GM12892 (cell line): ENCODE measurements around the gene MYO7B.

Experiments used
- DNase-seq: peaks from one replicate; pipeline ENCODE4 v3.0.0; 2011; ENCODE audit not compliant: insufficient read length
- FAIRE-seq: peaks from 2 replicates; lab custom pipeline; 2011; peaks lifted over from hg19 to GRCh38; lab: Jason Lieb, UNC
- POLR2A ChIP-seq: IDR thresholded peaks from 2 replicates; pipeline ENCODE4 v1.6.1; 2011; ENCODE audit warnings: low read depth, low read length, control low read depth
- POLR2AphosphoS5 ChIP-seq: IDR thresholded peaks from 2 replicates; pipeline ENCODE4 v1.6.1; 2011; ENCODE audit warnings: low read depth, low read length, control low read depth
- TAF1 ChIP-seq: IDR thresholded peaks from 2 replicates; pipeline ENCODE4 v1.6.1; 2011; ENCODE audit warnings: low read depth, mild to moderate bottlenecking, control low read depth, low read length, borderline replicate concordance

The MYO7B gene

DNA sequence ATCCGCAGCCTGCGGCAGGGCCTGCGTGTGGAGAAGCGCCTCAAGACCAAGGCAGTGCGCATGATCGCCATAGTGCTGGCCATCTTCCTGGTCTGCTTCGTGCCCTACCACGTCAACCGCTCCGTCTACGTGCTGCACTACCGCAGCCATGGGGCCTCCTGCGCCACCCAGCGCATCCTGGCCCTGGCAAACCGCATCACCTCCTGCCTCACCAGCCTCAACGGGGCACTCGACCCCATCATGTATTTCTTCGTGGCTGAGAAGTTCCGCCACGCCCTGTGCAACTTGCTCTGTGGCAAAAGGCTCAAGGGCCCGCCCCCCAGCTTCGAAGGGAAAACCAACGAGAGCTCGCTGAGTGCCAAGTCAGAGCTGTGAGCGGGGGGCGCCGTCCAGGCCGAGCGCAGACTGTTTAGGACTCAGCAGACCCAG lies 115.9 kb downstream of the MYO7B start:
- TF ChIP-seq TAF1 (no peak), POLR2A (no peak), POLR2AphosphoS5 (no peak)
- FAIRE-seq, result no peak

DNA sequence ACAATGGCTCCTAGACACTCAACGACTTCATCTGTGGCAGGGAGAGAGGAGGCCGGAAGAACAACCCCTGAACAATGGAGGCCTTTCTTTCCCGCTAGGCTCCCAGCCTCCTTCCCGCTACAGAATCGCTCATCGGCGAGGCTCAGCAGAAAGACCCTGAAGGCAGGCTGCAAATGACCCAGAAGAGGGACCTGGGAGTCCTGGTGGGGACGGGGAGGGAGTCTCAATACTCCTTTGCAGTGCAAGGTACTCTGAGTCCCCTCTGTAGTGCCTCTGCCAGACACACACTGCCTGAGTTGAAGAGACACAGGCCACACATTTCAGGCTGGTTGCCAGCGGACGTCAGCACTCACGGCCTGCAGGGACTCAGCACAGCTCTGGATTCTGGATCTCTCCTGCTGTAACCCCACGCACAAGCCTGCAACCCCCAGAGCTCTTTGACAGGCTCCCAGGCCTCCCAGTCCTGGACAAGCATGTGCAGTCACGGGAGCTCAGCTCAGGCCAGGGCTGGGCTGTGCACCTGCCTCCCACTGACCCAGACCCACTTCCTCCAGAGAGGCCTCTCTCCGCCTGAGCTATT lies 116.6 kb downstream of the MYO7B start:
- TF ChIP-seq POLR2AphosphoS5 (no peak), POLR2A (no peak), TAF1 (no peak)
- DNase-seq, result no peak
- FAIRE-seq, result no peak

More for the DNA sequence above, 115.9 kb downstream of the MYO7B start:
- DNase-seq, result no peak

DNA sequence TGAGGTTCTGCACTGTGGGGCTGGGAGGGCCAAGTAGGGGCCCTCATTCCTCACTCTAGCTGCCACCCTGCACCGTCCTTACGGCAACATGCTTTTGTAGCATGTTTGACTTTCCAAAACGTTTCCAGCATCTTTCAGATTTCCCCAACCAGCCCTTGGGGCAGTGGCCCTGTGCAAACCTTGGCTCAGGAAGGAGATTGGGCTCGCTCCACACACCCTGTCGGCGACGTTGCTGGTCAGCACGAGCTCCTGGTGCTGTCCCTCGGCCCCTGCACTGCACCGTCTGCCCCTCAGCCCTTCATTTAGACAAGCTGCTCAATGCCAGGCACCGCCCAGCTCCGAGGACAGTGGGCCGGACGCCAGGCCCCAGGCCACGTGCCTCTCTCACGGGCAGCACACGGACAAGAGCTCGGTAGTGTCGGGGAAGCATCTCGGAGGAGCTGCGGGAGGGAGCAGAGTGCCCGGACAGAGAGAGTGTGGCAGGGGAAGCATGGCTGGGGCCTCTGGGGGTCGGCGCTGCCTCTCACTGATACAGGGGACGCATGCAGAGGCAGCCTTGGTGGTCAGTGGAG lies 117.4 kb downstream of the MYO7B start:
- FAIRE-seq, result no peak
- DNase-seq, result no peak
- TF ChIP-seq POLR2AphosphoS5 (no peak), TAF1 (no peak), POLR2A (no peak)

DNA sequence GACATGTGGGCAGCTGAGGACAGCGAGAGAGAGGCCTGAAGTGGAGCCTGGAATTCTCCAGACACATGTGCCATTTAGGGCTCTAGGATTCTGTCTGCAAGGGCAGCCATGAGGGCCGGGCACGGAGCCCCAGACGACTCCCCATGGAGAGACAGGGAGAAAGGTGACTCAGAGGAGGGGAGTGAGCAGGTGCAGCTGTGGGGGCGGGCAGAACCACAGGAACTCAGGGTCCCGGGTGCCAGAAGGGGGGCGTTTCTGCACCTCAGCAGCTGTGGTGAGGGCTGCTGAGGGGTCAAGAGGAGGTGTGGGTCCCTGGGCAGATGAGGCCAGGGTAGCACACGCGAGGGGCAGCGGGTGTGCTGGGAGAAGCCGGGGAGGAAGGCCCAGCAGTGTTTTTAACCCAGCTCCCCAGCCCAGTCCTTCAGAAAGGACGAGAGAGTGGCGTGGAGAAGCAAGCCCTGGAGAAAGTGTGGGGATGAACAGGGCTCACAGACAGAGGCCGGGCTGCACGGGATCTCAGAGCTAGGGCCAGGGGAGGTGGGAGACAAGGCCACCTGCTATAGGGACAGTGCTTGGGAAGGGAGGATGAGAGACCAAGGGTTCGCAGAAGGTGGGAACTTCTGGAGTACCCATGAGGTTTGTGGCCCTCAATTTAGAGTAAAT lies 118.1 kb downstream of the MYO7B start:
- no peak for DNase-seq
- no peak for FAIRE-seq
- no peak for TF ChIP-seq POLR2A
- TF ChIP-seq TAF1, result no peak

DNA sequence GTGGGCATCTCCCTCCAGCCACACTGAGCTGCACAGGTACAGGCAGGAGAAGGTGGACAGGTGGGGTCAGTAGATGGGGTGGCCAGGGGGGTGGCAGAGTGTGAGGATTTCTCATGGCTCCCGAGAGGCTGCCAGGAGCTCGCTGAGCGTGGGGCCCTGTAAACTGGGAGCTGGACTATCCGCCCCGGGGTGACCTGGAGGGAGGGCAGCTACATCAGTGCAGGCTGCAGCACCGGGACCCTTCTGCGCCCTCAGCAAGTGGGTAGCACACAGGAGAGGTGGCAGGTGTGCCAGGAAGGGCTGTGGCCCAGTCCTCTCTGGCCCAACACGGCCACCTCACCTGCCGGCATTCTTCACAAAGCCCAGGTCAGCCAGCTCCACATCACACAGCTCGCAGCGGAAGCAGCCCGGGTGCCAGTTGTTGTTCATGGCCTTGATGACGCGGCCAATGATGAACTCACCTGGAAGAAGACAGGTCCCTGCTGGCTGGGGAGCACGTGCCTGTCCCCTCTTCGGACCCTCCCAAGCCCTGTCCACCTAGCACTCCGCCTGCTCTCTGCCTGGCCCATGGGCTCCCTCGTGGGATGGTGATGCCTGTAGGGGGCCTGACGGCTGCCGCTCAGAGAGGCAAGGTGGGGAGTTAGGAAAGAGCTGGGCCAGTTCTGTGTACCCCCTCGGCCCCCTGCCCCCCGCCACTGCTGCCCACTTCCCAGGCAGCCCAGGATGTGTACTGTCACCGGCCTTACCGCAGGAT lies 118.8 kb downstream of the MYO7B start:
- TF ChIP-seq TAF1 (no peak), POLR2A (no peak), POLR2AphosphoS5 (no peak)
- DNase-seq (no peak), FAIRE-seq (no peak)

DNA sequence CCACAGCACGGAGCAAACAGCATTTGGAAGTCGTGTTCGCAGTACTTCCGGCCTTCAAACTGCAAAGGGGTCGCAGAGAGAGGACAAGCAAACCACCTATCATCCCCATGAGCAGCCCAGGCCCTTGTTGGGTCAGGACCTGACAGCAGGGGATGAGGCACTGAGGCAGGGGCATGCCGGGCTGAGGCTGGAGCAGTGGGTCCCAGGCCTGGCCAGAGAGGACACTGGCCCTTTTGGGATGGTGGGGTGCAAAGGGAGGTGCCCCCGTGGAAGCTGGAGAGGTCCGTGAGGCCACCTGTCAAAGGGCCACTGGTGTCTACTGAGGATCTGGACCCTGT lies 119.3 kb downstream of the MYO7B start:
- DNase-seq (no peak), FAIRE-seq (no peak)
- TF ChIP-seq POLR2AphosphoS5, result no peak
- no peak for TF ChIP-seq TAF1
- TF ChIP-seq POLR2A, result no peak

DNA sequence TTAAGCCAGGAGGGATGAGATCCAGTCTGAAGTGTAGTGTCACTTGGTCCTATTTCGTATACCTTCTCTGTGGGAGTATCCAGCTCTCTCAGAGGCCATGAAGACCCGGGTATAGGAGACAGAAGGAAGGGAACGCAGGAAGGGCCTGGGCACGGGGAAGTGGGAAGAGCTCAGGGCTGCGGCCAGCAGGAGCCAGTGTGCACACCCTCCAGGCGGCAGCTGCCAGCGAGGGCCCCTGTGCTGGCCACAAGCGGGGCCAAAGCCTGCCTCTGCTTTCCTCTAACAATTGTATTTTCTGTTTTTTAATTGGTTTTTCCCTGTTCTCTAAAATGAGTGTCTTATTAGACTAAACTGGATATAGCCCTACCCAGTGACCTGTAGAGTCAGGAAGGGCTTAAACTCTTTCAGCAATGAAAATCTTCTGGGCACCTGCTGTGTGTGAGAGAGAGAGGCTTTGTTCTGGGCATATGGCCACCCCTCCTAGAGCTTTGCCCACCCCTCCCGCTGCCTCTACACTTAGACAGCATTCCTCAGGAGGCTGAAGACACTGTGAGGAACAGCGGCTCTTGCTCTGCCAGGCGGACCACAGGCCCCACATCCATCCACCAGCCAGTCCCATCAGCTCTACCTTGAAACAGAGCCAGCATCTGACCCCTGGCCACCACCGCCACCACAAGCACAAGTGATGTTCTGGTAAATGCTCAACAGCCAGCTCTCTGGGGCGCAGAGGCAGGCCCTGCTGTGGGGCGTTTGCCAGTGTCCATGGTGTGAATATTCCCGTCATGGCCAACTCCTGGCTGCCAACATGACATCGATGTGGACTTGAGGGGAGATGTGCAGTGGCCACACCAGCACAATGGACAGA lies 120.0 kb downstream of the MYO7B start:
- TF ChIP-seq POLR2AphosphoS5, result no peak
- TF ChIP-seq POLR2A, result no peak
- no peak for TF ChIP-seq TAF1
- DNase-seq (no peak), FAIRE-seq (no peak)

DNA sequence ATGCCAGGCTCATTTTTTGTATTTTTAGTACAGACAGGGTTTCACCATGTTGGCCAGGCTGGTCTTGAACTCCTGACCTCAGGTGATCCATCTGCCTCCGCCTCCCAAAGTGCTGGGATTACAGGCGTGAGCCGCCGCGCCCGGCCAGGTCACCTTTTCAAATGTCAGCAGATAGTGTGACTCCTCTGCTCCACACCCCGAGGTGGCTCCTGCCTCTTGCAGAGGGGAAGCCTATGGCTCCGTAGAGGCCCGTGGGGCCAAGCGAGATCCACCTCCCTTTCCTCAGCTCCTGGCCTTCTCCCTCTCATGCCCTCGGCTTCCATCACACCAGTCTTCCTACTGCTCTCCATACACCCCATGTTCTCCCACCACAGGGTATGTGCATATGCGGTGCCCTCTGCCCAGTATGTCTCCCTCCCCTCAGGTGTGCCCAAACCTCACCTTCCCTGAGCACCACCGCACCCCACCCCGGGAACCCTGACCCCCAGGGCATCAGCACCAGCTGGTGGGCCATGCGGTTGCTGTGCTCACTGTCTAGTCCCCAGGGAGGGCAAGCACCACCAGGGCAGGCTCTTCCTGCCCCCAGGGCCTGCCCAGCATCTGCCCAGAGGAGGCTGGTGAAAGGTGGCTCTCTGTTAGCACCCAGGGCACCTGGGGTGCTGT lies 121.2 kb downstream of the MYO7B start:
- FAIRE-seq (no peak), DNase-seq (no peak)
- no peak for TF ChIP-seq TAF1
- no peak for TF ChIP-seq POLR2A
- no peak for TF ChIP-seq POLR2AphosphoS5

DNA sequence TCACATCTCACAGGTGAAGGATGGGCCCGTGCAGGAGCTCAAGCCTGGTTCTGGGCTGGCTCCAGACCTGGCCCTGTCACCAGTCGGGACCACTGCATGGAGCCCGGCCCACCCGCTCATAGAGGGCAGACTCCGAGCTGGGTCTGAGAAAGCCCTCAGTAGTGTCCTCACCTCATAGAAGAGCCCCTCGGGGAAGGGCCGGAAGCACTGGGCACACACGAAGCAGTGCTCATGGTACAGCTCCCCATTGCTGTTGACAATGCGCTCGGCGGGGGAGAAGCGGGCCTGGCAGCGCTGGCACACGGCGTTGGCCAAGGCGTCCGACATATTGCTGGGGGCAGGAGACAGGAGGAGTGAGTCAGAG lies 121.7 kb downstream of the MYO7B start:
- TF ChIP-seq TAF1 (no peak), POLR2AphosphoS5 (no peak), POLR2A (no peak)
- FAIRE-seq (no peak), DNase-seq (no peak)

DNA sequence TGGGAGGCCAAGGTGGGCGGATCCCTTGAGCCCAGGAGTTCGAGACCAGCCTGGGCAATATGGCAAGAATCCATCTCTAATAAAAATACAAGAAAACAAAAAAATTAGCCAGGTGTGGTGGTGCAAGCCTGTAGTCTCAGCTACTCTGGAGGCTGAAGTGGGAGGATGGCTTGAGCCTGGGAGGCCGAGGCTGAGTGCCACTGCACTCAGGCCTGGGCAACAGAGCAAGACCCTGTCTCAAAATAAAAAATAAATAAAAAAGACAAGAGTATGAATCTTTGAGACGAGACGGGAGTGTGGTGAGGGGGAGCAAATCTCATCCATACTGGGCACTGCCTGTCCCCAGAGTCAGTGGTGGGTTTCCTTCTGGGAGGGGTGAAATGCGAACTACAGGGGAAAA lies 122.7 kb downstream of the MYO7B start:
- FAIRE-seq (no peak), DNase-seq (no peak)
- TF ChIP-seq POLR2A, result no peak
- TF ChIP-seq TAF1, result no peak
- no peak for TF ChIP-seq POLR2AphosphoS5
